Calu3 (cell line): ENCODE results near the gene LIN7A. TPM values are rescaled to one million over a fixed set of nuclear protein-coding genes. Genes with fewer than 3 reads are reported as not detected.

Source experiments
- BruUV-seq: library from RNA; stranded (reverse); fragments of 400-500 nt; replicated peaks from 2 replicates; lab custom pipeline; 2021; lab: Mats Ljungman, UMichigan
- CTCF ChIA-PET: fragments of 300-600 bp; sonication (Branson Sonifier 250); formaldehyde crosslinking; loops from one replicate; lab custom pipeline; 2022; ENCODE audit warnings: antibody characterized with exemption; lab: Charles Lee
- DNase-seq: peaks from one replicate; pipeline ENCODE4 v3.0.0; 2022
- H3K27ac Mint-ChIP-seq: one replicate; pipeline ENCODE4 v1.8.0; 2022; ENCODE audit warnings: mixed read lengths; ENCODE audit not compliant: unreplicated experiment
- H3K27me3 Mint-ChIP-seq: one replicate; pipeline ENCODE4 v1.8.0; 2022; ENCODE audit warnings: mixed read lengths; ENCODE audit not compliant: unreplicated experiment
- H3K36me3 Mint-ChIP-seq: one replicate; pipeline ENCODE4 v1.8.0; 2022; ENCODE audit warnings: mild to moderate bottlenecking, moderate library complexity, mixed read lengths; ENCODE audit not compliant: insufficient read depth, unreplicated experiment
- H3K4me1 Mint-ChIP-seq: one replicate; pipeline ENCODE4 v1.8.0; 2022; ENCODE audit warnings: mild to moderate bottlenecking, low read depth, mixed read lengths; ENCODE audit not compliant: unreplicated experiment
- H3K4me3 Mint-ChIP-seq: one replicate; pipeline ENCODE4 v1.8.0; 2022; ENCODE audit warnings: mild to moderate bottlenecking, low read depth, moderate library complexity, mixed read lengths; ENCODE audit not compliant: unreplicated experiment
- H3K9me3 Mint-ChIP-seq: one replicate; pipeline ENCODE4 v1.8.0; 2022; ENCODE audit warnings: low read depth, mixed read lengths; ENCODE audit not compliant: unreplicated experiment
- CTCF ChIP-seq: fragments of 200-600 bp; IDR thresholded peaks from one replicate; pipeline ENCODE4 v1.8.0; 2022; ENCODE audit warnings: antibody characterized with exemption; ENCODE audit not compliant: unreplicated experiment
- intact Hi-C: fragments of 100-400 bp; cut with micrococcal nuclease; formaldehyde crosslinking; loops from one replicate; pipeline ENCODE4 v1.10.0; 2022; ENCODE audit not compliant: unreplicated experiment
- total RNA-seq: library from RNA; stranded (reverse); gene quantifications from 2 replicates; pipeline ENCODE4 v1.2.3, GENCODE V29; 2022

Gene LIN7A
- total RNA-seq, 1 experiment from 2014 or later = 0.73 TPM

GRCh38 chr12:80861641-80862378 is 75.9 kb downstream of the LIN7A start:
- intact Hi-C loops = no loop called here
- no TSS peak for BruUV-seq
- H3K4me3 Mint-ChIP-seq = no peak overlapping the region
- no peak for DNase-seq
- no peak for TF ChIP-seq CTCF
- H3K36me3 Mint-ChIP-seq = no peaks in the 10 kb centered on the region
- CTCF ChIA-PET = no interaction called here
- no peaks in the 10 kb centered on the region for H3K4me1 Mint-ChIP-seq
- H3K27me3 Mint-ChIP-seq = no peaks in the 10 kb centered on the region
- no peak overlapping the region for H3K27ac Mint-ChIP-seq
- no peaks in the 10 kb centered on the region for H3K9me3 Mint-ChIP-seq

GRCh38 chr12:80860928-80861327 is 76.8 kb downstream of the LIN7A start:
- H3K4me1 Mint-ChIP-seq = no peaks in the 10 kb centered on the region
- no peak overlapping the region for H3K27ac Mint-ChIP-seq
- no peak for TF ChIP-seq CTCF
- intact Hi-C loops = no loop called here
- no TSS peak for BruUV-seq
- H3K4me3 Mint-ChIP-seq = no peak overlapping the region
- H3K9me3 Mint-ChIP-seq = no peaks in the 10 kb centered on the region
- CTCF ChIA-PET = interaction anchor here (1.4 kb wide), 1 partner anchor 24 kb away, joined by 3 read pairs; no protein-coding TSS in a partner anchor
- no peak for DNase-seq
- no peaks in the 10 kb centered on the region for H3K36me3 Mint-ChIP-seq
- H3K27me3 Mint-ChIP-seq = no peaks in the 10 kb centered on the region

- Mint-ChIP-seq H3K27me3 (no peaks in the 10 kb centered on the region), H3K27ac (no peak overlapping the region), H3K4me3 (no peak overlapping the region), H3K9me3 (no peaks in the 10 kb centered on the region), H3K36me3 (no peaks in the 10 kb centered on the region), H3K4me1 (no peaks in the 10 kb centered on the region)
- intact Hi-C loops = no loop called here
- BruUV-seq = no TSS peak
- no peak for DNase-seq
- CTCF ChIA-PET = interaction anchor here (1.4 kb wide), 1 partner anchor 23 kb away, joined by 3 read pairs; no protein-coding TSS in a partner anchor
- no peak for TF ChIP-seq CTCF
These were observed 77.5 kb downstream of the LIN7A start for GRCh38 chr12:80860206-80860605.

GRCh38 chr12:80858356-80858755 is 79.4 kb downstream of the LIN7A start:
- CTCF ChIA-PET = no interaction called here
- Mint-ChIP-seq H3K4me3 (no peak overlapping the region), H3K9me3 (no peaks in the 10 kb centered on the region), H3K27me3 (no peaks in the 10 kb centered on the region), H3K27ac (no peak overlapping the region), H3K4me1 (no peaks in the 10 kb centered on the region), H3K36me3 (no peaks in the 10 kb centered on the region)
- no peak for DNase-seq
- intact Hi-C loops = no loop called here
- no peak for TF ChIP-seq CTCF
- BruUV-seq = no TSS peak
